HCT116 (cell line): ENCODE data around the gene OXTR. TPM values are rescaled to one million over a fixed set of nuclear protein-coding genes. Genes with fewer than 3 reads are reported as not detected.

Experiments
- ATAC-seq: fragments of 200-7000 bp; cut with Tn5 transposase; 2 replicates; pipeline ENCODE4 v1.9.1; 2020; ENCODE audit warnings: mild to moderate bottlenecking, moderate library complexity
- BruUV-seq: library from RNA; stranded (reverse); fragments of 400-500 nt; replicated peaks from 2 replicates; lab custom pipeline; 2021; lab: Mats Ljungman, UMichigan
- CTCF ChIA-PET: fragments of 300-600 bp; sonication (Branson Sonifier 250); formaldehyde crosslinking; loops from one replicate; lab custom pipeline; 2021; ENCODE audit warnings: antibody characterized with exemption; lab: Charles Lee
- POLR2A ChIA-PET: fragments of 300-600, 350-600 bp; sonication (Branson Sonifier 250); formaldehyde crosslinking; loops from one replicate; lab custom pipeline; 2021; ENCODE audit warnings: antibody characterized with exemption; lab: Charles Lee
- RAD21 ChIA-PET, 2 experiments: fragments of 300-600 bp; sonication (Branson Sonifier 250); formaldehyde crosslinking; loops; one replicate each; lab custom pipeline; 2023; ENCODE audit warnings: low total read pairs in 2 of 2; ENCODE audit not compliant: uncharacterized antibody in 2 of 2, unreplicated experiment in 2 of 2, low non-redundant PET in 1 of 2; lab: Charles Lee
- DNase-seq: peaks from one replicate; pipeline ENCODE4 v3.0.0-alpha.2; 2010; ENCODE audit warnings: low read depth, low spot score
- H2AFZ ChIP-seq: fragments of 200-600 bp; shearing (Covaris generic), sonication (generic); 2 replicates; pipeline ENCODE4 v1.6.1; 2017; ENCODE audit warnings: low read depth, mixed run types, mixed read lengths, antibody characterized with exemption, low read length; ENCODE audit not compliant: poor library complexity, severe bottlenecking
- H3K27ac ChIP-seq: 2 replicates; pipeline ENCODE4 v1.5.1; 2012; ENCODE audit warnings: low read depth, low read length
- H3K27me3 ChIP-seq: fragments of 200-600 bp; sonication (generic); 2 replicates; pipeline ENCODE4 v1.6.1; 2016; ENCODE audit warnings: mixed run types, low read length, mixed read lengths; ENCODE audit not compliant: insufficient read depth
- H3K36me3 ChIP-seq, 2 experiments: fragments of 200-500 bp in 1 of 2; fragments of 200-600 bp in 1 of 2; sonication (Bioruptor generic) in 1 of 2; sonication (generic) in 1 of 2; 2 replicates each; pipeline versions ENCODE4 v1.5.1 to v1.6.1; 2014 to 2016; ENCODE audit warnings: low read length in 2 of 2, inconsistent platforms in 1 of 2, mixed read lengths in 1 of 2, mixed run types in 1 of 2; ENCODE audit not compliant: insufficient read depth in 2 of 2, control insufficient read depth in 1 of 2
- H3K4me1 ChIP-seq, 2 experiments: fragments of 200-600 bp in 1 of 2; sonication (generic) in 1 of 2; 2 replicates each; pipeline versions ENCODE4 v1.5.1 to v1.6.1; 2012 to 2017; ENCODE audit warnings: low read length in 2 of 2, inconsistent platforms in 1 of 2, mild to moderate bottlenecking in 1 of 2, mixed read lengths in 1 of 2, mixed run types in 1 of 2, moderate library complexity in 1 of 2; ENCODE audit not compliant: insufficient read depth in 2 of 2, control insufficient read depth in 1 of 2
- H3K4me2 ChIP-seq: fragments of 200-600 bp; sonication (generic); 2 replicates; pipeline ENCODE4 v1.6.1; 2017; ENCODE audit warnings: mixed run types, low read length, mixed read lengths
- H3K4me3 ChIP-seq, 2 experiments: fragments of 200-600 bp in 1 of 2; sonication (generic) in 1 of 2; replicated peaks in 1 of 2; 2 replicates each; pipeline ENCODE4 v1.5.1; 2011 to 2016; ENCODE audit warnings: low read length in 2 of 2, control low read depth in 1 of 2, low read depth in 1 of 2, mild to moderate bottlenecking in 1 of 2, mixed read lengths in 1 of 2, mixed run types in 1 of 2
- H3K79me2 ChIP-seq: fragments of 200-600 bp; sonication (generic); 2 replicates; pipeline ENCODE4 v1.6.1; 2017; ENCODE audit warnings: mild to moderate bottlenecking, mixed run types, low read length, moderate library complexity, mixed read lengths; ENCODE audit not compliant: insufficient read depth
- H3K9ac ChIP-seq: fragments of 200-600 bp; sonication (generic); 2 replicates; pipeline ENCODE4 v1.6.1; 2016; ENCODE audit warnings: low read length, mixed read lengths
- H3K9me2 ChIP-seq: fragments of 200-600 bp; sonication (generic), shearing (Covaris generic); 2 replicates; pipeline ENCODE4 v1.6.1; 2017; ENCODE audit warnings: mixed run types, mild to moderate bottlenecking, moderate library complexity; ENCODE audit not compliant: insufficient read depth
- H3K9me3 ChIP-seq, 2 experiments: fragments of 200-500 bp in 1 of 2; fragments of 200-600 bp in 1 of 2; sonication (Bioruptor generic) in 1 of 2; sonication (generic) in 1 of 2; 2 replicates each; pipeline ENCODE4 v1.6.1; 2014 to 2017; ENCODE audit warnings: low read length in 2 of 2, mixed read lengths in 2 of 2, inconsistent platforms in 1 of 2, low read depth in 1 of 2, mild to moderate bottlenecking in 1 of 2, mixed run types in 1 of 2, moderate library complexity in 1 of 2; ENCODE audit not compliant: control insufficient read depth in 1 of 2, insufficient read depth in 1 of 2
- H4K20me1 ChIP-seq: fragments of 200-600 bp; sonication (generic), shearing (Covaris generic); 2 replicates; pipeline ENCODE4 v1.6.1; 2017; ENCODE audit warnings: mixed run types, mild to moderate bottlenecking, moderate library complexity; ENCODE audit not compliant: insufficient read depth
- ATF3 ChIP-seq: IDR thresholded peaks from 2 replicates; pipeline ENCODE4 v1.6.1; 2012
- CBX3 ChIP-seq: IDR thresholded peaks from 2 replicates; pipeline ENCODE4 v1.6.1; 2012; ENCODE audit warnings: low read depth
- CEBPB ChIP-seq: IDR thresholded peaks from 2 replicates; pipeline ENCODE4 v1.6.1; 2012; ENCODE audit warnings: low read depth
- CTCF ChIP-seq, 3 experiments: fragments of 200-600 bp in 1 of 3; sonication (generic) in 1 of 3; IDR thresholded peaks in 2 of 3; conservative IDR thresholded peaks in 1 of 3; 2 replicates each; pipeline ENCODE4 v1.5.1; 2012 to 2017; ENCODE audit warnings: low read depth in 2 of 3, low read length in 2 of 3, antibody characterized with exemption in 1 of 3, borderline replicate concordance in 1 of 3, control low read depth in 1 of 3, mild to moderate bottlenecking in 1 of 3, mixed read lengths in 1 of 3, mixed run types in 1 of 3, moderate library complexity in 1 of 3; ENCODE audit not compliant: insufficient read depth in 1 of 3
- EGR1 ChIP-seq: IDR thresholded peaks from 2 replicates; pipeline ENCODE4 v1.6.1; 2012; ENCODE audit warnings: low read depth
- ELF1 ChIP-seq: IDR thresholded peaks from 2 replicates; pipeline ENCODE4 v1.6.1; 2012; ENCODE audit warnings: low read depth, borderline replicate concordance
- EZH2 ChIP-seq: fragments of 200-600 bp; sonication (generic); IDR thresholded peaks from 2 replicates; pipeline ENCODE4 v1.6.1; 2017; ENCODE audit warnings: antibody characterized with exemption, mixed run types
- EZH2phosphoT487 ChIP-seq: fragments of 200-600 bp; IDR thresholded peaks from 2 replicates; pipeline ENCODE4 v1.6.1; 2018; ENCODE audit warnings: antibody characterized with exemption, borderline replicate concordance
- FOSL1 ChIP-seq: IDR thresholded peaks from 2 replicates; pipeline ENCODE4 v1.6.1; 2012; ENCODE audit warnings: low read depth
- JUND ChIP-seq: IDR thresholded peaks from 2 replicates; pipeline ENCODE4 v1.6.1; 2012
- MAX ChIP-seq: IDR thresholded peaks from 2 replicates; pipeline ENCODE4 v1.6.1; 2012
- POLR2A ChIP-seq: IDR thresholded peaks from 2 replicates; pipeline ENCODE4 v1.7.0; 2011; ENCODE audit warnings: borderline replicate concordance; ENCODE audit not compliant: insufficient read depth, insufficient read length; ENCODE audit errors: extremely low read depth
- POLR2AphosphoS5 ChIP-seq: IDR thresholded peaks from 2 replicates; pipeline ENCODE4 v1.6.1; 2011; ENCODE audit warnings: mild to moderate bottlenecking, low read depth, low read length, moderate library complexity
- RAD21 ChIP-seq: IDR thresholded peaks from 2 replicates; pipeline ENCODE4 v1.6.1; 2012; ENCODE audit warnings: low read depth, mild to moderate bottlenecking
- REST ChIP-seq: IDR thresholded peaks from 2 replicates; pipeline ENCODE4 v1.6.1; 2012; ENCODE audit warnings: low read depth
- SP1 ChIP-seq: IDR thresholded peaks from 2 replicates; pipeline ENCODE4 v1.6.1; 2012; ENCODE audit warnings: low read depth
- SRF ChIP-seq: IDR thresholded peaks from 2 replicates; pipeline ENCODE4 v1.6.1; 2012; ENCODE audit warnings: low read depth
- TCF7L2 ChIP-seq: IDR thresholded peaks from 2 replicates; pipeline ENCODE4 v1.7.0; 2011; ENCODE audit warnings: borderline replicate concordance, inconsistent platforms; ENCODE audit not compliant: insufficient read depth, insufficient read length; ENCODE audit errors: extremely low read depth
- YY1 ChIP-seq: IDR thresholded peaks from 2 replicates; pipeline ENCODE4 v1.6.1; 2011; ENCODE audit warnings: low read length, low read depth, moderate library complexity, mild to moderate bottlenecking; ENCODE audit not compliant: insufficient replicate concordance; ENCODE audit errors: extremely low read depth
- ZNF274 ChIP-seq: fragments of 200-500 bp; sonication (Bioruptor generic); IDR thresholded peaks from 2 replicates; pipeline ENCODE4 v1.6.1; 2014; ENCODE audit warnings: mild to moderate bottlenecking, low read depth, low read length, inconsistent platforms
- intact Hi-C: fragments of 100-400 bp; cut with micrococcal nuclease; formaldehyde crosslinking; loops from 2 replicates; pipeline ENCODE4 v1.10.0; 2022
- total RNA-seq: library from RNA; stranded (reverse); gene quantifications from one replicate; pipeline ENCODE4 v1.2.1, GENCODE V29; 2021; ENCODE audit not compliant: unreplicated experiment

OXTR gene
- total RNA-seq, 1 experiment from 2014 or later = 1.3 TPM

- no peak overlapping the region for H2AFZ ChIP-seq
- POLR2A ChIA-PET = no interaction called here
- H3K9ac ChIP-seq = no peak overlapping the region
- H3K4me2 ChIP-seq = peak overlapping the region; percentile 69; the same call in 1 of the 2 replicates
- H3K27ac ChIP-seq = no peak overlapping the region
- no TSS peak for BruUV-seq
- no peaks in the 10 kb centered on the region for H3K79me2 ChIP-seq
- no peaks in the 10 kb centered on the region for H3K9me2 ChIP-seq
- ATAC-seq (no peak), DNase-seq (no peak)
- no peaks in the 10 kb centered on the region for H3K9me3 ChIP-seq
- CTCF ChIA-PET = interaction anchor here (1.0 to 2.4 kb wide), 11 partner anchors 7 to 220 kb away, joined by 3 to 8 read pairs (median 4); no protein-coding TSS in a partner anchor
- no peak overlapping the region for H3K4me3 ChIP-seq
- peaks cover 0 to 10% of the 10 kb centered on the region in 2 experiments; a peak in 1 of 4 replicates for H3K4me1 ChIP-seq
- no peaks in the 10 kb centered on the region for H3K27me3 ChIP-seq
- intact Hi-C loops = loop anchor here (10.0 kb wide), 1 partner anchor 104 kb away; no protein-coding TSS in a partner anchor
- H3K36me3 ChIP-seq = no peaks in the 10 kb centered on the region
- RAD21 ChIA-PET = no interaction called here
- TF ChIP-seq TCF7L2 (no peak), REST (no peak), CBX3 (no peak), ATF3 (no peak), JUND (no peak), EZH2phosphoT487 (no peak), EGR1 (no peak), ZNF274 (no peak), FOSL1 (no peak), SP1 (no peak), POLR2A (no peak), MAX (no peak), CEBPB (no peak), RAD21 (no peak), EZH2 (no peak), POLR2AphosphoS5 (no peak), YY1 (no peak), SRF (no peak), ELF1 (no peak), CTCF (IDR thresholded peaks at IDR 0.05 in 2 of 3, conservative IDR thresholded peaks at IDR 0.05 in 1 of 3; ENCODE audit: borderline replicate concordance in 1 of 3, insufficient read depth in 1 of 3, low read depth in 2 of 3, low read length in 2 of 3) (no peak)
- no peaks in the 10 kb centered on the region for H4K20me1 ChIP-seq
Observed at GRCh38 chr3:8768364-8769087, 887 bp downstream of the OXTR start.
